C1 segment of cervical spinal cord (tissue), 14 donors: ENCODE data around the gene TNFAIP8.

Experiments
- DNase-seq, 14 donors: peaks; one replicate each; lab custom pipeline; 2025; lab: John Stamatoyannopoulos, UW

TNFAIP8 gene

DNA sequence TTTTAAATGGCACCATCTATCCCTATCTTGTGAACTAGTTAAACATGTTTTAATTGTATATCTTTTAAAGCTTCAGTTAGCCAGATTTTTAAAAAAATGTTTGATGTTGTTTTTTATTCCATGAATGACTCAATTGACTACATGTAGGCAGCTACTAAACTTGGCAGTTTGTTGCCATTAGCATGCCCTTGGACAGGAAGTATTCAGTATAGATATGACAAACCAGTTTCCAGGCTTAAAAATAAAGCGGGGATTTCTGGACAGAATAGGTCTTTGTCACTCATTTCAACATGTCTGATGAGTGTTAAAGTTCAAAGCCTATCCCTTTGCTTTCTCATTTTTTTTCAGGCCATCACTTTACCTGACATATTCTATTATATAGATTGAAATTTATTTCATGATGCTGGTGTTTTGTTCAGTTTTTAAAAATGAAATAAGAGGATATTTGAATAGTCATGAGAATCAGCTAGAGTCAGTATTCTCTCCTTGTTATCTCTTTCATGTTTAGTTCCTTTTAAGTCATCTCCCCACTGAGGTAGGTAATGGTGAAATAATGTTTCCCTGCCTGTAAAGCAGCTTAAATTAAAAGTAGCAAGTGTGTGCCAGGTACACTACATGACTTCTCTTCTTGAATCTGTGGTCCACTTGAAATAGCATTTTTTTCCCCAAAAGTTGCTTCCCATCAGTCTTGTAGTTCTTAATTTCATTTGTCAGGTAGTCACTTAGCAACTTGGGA, 11.9 kb downstream of the TNFAIP8 start:
- DNase-seq: no peak

DNA sequence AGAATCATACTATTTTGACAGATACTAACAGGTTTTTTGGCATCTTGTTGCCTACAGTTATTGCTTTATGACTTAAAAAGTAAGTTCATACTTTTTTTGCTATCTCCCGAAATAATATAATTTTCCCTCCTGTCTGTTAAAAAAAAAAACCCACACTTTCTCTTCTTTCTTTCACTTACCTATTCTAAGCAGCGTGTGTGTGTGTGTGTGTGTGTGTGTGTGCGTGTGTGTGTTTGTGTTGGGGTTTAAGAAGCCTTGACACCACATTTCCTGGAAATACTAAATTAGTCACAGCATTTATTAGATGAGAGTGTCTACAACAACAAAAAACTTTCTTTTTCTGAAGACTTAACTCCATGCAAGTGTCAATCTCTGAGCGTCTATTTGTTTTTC, 12.4 kb downstream of the TNFAIP8 start:
- no peak for DNase-seq

DNA sequence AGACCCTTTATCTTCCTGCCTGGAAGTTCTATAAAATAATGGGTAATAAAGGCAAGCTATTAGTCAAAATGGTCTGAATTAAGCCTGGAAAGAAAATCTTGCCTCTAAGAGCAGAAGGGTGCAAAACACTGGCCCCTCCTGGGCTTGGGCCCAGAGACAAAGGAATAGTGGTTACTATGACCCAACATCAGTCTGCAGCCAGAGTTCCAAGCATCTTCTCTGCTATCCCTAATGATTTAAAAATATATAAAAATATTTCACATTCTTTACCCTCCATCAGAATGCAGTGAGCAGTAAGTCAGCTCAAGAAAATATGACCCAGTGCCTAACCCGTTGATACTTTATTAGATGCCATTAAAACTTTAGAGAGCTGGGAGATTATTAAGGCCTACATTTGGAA, 14.7 kb downstream of the TNFAIP8 start:
- no peak for DNase-seq

DNA sequence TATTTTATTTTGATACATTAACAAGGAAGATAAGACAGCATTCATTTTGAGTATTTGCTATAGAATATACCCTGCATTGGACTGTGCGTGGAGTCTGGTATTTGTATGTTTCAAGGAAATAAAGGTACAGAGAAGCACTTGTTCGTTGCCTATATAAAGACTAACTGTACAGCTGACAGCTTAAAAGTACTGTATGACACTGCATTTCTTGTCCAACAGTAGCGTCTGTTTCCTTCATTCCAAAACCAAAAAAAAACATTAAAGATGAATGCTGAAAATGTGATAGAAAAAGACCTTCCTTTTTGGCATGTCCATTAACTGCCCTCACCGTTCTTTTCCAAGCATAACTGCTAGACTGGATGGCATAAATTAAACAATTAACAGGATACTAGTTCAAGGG, 15.3 kb downstream of the TNFAIP8 start:
- no peak for DNase-seq

DNA sequence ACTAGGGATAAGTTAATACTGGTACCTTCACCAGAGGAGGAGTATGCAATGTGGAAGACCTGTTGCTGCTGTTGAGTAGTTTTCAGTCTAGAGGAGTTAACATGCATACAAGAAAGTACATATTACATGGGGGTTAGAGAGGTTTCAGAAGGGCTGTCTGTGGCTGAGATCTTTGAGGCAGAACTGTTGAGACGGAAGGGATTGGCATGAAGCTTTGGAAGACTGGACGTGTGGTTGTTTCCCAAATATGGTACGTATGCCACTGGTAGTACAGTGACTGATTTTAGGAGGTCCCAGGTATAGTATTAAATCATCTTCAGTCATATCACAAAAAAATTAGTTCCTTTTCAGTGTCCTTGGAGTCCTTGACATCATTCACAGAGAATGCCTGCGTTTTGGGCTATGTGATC, 17.6 kb downstream of the TNFAIP8 start:
- no peak for DNase-seq

DNA sequence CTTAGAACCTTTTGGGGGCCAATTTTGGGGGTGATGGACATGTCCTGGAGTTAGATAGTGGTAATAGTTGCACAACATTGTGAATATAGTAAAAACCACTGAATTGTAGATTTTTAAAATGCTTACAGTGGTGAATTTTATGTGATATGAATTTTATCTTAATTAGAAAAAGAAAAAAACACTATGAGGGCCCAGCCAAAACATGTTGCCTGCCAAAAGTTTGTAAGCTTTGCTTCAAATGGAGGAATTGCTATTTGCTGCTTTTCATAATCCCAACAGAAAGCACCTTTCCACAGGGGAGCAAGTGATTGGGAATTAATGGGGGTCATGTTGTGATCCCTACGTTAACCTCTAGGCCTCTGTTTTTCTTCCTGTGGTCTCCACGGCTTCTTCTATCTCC, 19.1 kb downstream of the TNFAIP8 start:
- DNase-seq: no peak

DNA sequence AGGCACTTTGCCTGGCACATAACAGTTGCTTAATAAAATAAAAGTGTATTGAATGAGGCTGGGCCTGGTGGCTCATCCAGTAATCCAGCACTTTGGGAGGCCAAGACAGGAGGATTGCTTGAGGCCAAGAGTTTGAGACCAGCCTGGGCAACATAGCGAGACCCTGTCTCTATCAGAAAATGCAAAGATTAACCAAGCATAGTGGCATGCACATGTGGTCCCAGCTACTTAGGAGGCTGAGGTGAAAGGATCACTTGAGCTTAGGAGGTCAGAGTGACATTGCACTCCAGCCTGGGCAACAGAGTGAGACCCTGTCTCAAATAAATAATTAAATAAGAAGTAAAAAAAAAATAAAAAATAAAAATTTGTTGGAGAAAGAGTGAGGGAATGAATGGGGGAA, 21.2 kb downstream of the TNFAIP8 start:
- DNase-seq: no peak

DNA sequence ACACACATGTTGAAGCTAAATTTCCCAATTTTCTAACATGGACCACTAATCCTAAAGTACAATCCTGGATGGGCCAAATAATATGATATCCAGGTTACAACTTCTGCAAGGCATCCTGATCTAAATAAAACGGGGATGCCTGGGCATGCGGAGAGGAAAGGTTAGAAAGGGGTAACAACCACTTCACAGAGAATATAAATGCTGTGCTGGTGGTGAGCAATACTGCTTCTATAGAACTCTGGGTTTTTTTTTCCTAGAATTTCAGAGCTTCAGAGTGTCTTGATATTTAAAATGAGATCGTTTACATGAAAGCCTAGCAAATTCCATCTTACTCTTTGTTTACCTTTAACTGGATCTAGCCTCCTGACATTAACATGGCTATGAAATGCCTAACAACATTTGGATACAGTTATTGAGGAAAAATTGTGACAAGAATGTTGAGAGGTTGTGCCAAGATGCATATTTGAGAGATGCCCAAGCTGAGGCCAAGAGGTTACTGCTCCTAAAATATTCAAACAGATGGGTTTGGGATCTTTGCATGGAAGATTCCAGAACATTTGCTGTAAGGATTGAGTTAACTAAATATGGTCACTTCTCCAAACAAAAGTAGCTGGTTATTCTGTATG, 22.4 kb downstream of the TNFAIP8 start:
- no peak for DNase-seq

DNA sequence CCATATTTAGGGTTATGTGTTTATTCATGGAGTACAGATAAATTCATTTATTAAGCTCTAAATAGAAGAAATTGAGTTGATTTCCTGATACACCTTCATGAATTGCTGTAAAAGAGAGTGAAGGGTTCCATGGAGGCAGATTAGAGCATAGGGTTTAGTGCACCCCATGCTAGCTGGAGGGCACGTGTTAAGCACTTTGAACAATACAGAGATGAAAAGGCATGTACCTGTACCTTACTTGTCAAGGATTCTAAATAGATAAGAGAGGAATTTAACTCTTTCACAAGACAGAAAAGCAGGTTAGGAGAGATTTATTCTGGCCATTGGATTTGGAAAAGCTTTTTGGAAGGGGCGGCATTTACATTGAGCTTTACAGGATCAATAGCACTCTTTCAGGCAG, 23.3 kb downstream of the TNFAIP8 start:
- DNase-seq: no peak

DNA sequence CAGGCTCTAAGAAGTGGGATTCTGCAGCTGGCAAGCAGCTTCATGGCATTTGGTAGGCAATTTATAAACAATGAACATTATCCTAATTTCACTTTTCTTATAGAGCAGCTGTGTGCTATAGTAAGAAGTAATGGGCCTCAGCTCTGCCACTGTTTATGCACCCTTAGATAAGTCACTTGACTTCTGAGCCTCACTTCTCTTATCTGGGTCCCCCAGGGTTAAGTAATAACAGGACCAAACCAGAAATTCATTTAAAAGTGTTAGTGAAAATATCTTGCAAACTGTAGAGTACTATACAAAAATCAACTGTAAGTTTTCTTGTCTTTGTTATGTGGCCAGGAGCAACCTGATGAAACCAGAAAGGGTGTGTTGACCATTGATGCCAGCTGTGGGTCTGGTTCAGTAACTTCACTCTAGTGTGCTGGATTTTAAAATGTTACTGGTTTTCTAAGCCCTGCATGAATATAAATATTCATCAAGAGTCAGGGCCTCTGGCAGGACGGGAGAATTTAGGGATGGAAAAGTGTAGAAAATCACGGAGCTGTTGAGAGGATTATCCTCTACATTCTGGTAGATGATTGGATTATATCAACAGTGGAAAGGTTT, 24.2 kb downstream of the TNFAIP8 start:
- DNase-seq: no peak

DNA sequence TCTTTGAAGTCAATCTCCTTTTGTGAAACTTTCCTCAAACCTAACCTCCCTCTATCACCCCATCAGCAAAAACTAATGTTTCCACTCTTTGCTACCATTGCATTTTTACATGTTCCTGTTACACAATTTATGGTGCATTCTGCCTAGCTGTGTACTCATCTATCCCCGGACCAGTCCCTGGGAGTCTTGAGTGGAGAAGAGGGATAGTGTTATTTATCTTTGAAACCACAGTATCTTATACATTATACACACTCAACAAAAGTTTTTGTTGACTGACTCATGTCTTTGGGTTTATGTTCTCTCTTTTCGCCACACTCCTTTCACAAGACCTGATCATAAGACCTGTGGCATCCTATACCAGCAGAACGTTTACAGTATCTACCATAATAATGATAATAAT, 26.4 kb downstream of the TNFAIP8 start:
- no peak for DNase-seq

DNA sequence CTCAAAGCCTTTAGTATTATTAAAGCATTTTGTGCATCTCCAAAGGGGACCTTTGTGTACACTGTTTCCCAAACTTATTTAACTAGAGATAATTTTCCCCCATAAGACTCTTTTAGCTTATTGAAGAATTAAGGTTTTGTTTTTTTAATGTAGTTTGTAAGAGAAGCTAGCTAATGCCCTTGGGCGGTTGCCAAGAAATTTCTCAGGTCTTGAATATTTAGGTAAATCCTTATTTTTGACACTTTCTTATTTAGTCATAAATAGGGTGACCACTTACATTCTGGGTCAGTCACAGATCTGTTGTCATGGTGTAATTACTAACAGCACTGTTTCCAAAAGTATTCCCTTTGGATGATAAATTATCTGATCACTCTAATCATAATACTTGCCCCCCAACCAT, 27.2 kb downstream of the TNFAIP8 start:
- DNase-seq: no peak

DNA sequence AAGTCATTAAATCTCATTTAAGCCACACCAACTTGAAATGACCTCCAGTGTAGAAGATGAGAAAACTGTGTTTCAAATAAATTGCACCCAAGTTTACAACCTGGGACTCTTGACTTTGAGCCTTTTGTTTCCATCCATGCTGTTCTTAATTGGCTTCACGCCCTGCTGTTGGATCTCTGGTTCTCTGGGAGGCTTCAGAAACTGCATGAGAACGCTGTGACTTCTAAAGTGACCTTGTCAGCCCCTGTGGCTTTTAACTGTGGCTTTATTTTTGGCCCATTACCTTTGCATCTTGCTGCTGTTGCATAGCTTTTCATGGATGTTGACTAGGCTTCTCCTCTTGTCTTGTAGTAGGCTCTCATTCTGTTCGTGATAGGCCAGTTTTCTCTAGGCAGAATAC, 29.3 kb downstream of the TNFAIP8 start:
- no peak for DNase-seq

DNA sequence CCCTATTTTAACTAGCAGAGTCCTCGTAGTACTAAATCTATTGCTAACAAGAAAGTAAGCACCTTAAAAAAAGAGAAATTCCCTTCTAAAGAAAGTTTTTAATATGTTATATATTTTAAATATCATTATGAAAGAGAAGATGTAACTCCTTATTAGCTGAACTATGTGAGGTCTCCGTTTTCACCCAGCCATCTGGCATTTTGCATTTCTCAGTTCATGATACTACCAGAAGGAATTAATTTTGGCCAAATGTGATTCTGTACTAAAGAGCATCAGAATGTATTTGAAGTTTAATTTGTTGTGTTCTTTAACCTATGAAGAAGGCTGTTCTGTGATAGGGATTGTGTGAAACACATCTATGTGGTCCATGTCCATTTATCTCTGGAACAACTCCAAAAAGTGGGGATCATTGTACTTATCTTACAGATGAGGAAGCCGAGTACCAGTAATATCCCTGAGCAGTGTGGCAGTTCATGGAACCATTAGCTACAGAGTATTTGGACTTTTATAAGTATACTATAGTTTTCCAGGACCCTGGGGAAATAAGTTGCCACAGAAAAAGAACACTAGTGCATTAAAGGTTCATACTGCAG, 29.8 kb downstream of the TNFAIP8 start:
- no peak for DNase-seq

DNA sequence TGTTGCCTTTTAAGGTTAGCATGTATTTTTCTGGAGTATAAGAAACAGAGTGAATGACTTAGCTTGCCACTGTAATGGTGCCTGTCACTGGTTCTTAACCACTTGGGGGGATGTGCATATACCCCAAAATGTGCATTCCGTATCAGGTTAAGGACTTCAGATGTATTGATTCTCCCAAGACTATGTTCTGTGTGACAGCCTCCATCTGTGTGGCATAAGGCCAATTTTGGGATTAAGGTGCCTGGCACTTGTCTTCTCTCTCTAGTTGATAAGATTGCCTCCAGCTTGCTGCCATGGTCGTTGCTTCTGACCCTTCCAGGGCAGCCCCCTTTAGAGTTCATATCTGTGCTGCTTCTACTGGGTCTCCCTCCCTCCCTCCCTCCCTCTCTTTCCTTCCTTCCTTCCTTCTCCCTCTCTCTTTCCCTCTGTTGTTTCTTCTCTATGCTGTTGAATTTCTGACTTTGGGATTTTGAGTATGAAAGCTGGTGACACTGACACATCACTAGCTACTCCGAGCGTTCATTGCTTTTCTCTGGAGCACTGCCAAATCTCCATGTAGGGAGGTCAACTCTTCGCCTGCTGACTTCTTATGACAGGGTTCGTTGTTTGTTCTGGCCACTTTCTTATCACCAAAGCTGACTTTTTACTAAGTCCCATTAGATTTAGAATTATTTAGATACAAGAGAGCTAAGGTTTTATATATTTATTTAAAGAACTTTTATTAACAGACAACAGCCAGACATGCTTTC, 31.0 kb downstream of the TNFAIP8 start:
- DNase-seq: no peak

DNA sequence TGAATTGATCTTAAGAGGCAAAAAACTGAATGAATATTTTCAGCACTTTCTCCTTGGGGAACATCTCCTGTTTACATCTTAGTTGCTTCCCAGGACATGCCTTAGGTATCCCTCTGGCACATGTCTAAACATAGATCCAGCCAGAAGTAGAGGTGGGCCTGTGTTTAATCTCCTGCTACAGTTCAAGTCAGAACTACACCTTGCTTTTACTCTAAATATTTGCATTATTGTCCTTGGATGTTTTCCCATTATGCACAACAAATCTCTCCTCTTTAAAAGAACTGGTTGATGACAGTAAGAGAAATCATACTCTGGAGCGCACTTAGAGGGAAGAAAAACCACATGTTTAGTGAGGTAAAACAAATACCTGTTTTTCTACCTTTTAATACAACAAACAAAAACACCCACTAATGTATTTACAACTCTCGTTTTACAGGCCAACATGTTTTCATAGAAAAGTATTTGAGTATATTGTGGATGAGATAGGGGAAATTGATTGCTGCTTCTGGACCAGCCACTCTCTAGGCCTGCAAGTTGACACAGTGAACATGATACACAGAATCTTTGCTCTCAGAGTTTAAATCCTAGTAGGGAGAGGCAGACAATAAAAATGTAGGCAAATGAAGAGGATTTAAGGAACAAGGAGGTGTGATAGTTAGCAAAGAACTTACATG, 32.3 kb downstream of the TNFAIP8 start:
- no peak for DNase-seq

DNA sequence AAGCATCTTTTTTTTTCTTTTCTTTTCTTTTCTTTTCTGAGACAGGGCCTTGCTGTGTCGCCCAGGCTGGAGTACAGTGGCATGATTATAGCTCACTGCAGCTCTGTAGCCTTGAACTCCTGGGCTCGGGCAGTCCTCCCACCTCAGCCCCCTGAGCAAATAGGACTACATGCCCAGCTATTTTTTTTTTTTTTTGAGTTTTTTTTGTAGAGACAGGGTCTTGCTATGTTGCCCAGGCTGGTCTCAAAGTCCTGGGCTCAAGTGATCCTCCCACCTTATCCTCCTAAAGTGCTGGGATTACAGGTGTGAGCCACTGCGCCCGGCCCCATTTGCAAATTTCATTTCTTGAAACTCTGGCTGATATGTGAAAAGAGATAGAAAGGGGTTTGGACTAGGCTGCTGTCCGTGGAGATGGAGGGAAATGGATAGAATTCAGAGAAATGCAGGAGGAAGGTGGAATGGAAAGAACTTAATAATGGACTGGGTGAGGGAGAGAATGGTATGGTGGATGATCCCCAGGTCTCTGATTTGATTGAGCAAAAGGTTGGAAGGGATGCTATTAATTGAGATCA, 32.9 kb downstream of the TNFAIP8 start:
- no peak for DNase-seq

DNA sequence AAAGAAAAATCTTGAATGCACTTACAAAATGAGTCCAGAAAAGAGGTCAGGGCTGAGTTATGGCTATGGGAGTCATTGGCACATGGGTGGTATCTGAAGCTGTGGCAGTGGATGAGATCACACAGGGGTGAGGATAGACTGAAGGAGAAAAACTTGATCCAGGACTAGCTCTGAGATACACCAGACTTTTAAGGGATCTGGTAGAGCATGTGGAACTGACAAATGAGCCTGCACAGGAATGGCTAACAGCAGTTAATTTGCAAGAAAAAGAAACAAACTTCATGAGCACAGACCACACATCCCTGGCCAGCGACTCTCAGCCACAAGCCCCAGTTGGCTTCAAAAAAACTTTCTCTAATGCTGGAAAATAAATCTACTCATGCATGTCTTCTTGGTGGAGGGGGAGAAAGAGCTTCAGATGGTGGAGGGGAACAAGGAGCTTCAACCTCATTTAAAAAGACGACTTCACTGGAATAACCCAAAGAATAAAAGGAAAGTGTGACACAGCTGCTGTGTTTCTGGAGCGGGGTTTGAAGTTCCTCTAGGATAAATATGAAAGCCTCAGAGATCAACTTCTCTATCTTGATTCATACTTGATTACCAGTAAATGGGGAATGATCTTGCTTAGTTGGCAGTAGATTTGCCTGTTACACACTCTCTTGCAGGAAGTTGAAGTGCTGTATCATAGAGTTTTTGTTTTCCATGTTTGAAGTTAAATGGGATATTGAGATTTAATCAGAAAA, 33.6 kb downstream of the TNFAIP8 start:
- DNase-seq: no peak

DNA sequence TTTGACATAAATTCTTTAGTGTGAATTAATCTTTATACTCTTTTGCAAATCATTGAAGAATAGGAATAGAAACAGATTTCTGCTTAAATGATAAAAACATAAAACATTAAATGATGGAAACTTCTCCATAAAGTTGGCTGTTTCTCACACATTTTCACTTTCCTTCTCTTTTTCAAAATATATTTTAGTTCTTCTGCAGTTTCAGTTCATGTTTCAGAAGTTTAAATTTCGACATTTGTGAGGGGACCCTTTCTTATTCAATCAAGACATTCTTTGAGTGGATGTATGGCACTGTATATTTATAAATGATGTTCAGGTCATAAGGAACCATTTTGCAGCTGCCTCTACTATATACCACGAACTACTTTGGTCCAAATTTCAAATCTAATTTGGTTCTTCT, 34.6 kb downstream of the TNFAIP8 start:
- DNase-seq: no peak

DNA sequence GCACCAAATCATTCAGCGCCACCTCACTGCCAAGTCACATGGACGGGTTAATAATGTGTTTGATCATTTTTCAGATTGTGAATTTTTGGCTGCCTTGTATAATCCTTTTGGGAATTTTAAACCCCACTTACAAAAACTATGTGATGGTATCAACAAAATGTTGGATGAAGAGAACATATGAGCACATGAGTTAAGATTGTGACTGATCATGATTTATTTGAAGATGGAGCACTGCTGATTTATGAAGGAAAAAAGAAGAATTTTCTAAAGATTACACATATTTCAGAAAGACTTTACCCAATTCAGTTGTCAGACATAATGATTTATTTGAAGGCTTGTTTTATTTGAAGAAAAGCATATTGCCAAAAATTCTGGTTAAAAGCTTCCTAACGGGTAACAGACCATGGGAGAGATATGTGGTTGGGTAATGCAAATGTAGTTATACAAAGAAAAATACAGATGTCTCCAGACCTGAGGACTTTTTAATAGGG, 37.4 kb downstream of the TNFAIP8 start:
- no peak for DNase-seq
